ENCODE measurements around the gene USP16. TPM values are rescaled to one million over a fixed set of nuclear protein-coding genes. Genes with fewer than 3 reads are reported as not detected.

USP16 gene
- total RNA-seq, 1 experiment from 2014 or later: 30.6 TPM

DNA sequence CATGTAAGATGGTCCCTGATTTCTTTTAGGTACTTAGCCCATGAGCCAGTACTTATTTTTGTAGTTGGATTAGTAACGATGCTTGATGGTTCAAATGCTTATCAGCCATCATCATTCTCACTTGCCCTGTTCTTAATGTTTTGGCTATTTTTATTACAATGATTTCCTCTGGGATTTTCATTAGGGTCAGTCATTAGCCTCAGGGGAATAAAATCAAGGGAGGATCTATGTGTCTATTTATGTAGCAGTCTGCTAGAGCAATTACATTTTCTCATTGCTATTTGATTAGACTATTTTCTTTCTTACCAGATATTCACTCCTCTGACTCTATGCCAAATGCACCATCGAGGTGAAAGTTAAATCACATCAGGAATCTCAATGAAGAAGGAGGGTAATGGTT is 59.9 kb downstream of the USP16 start:
- TF ChIP-seq CTCF (conservative IDR thresholded peaks at IDR 0.05): no peak
- no peak overlapping the region for H3K4me3 Mint-ChIP-seq
- Histone ChIP-seq H3K23me2 (ENCODE audit: insufficient read length, low read depth, low read length, poor library complexity, severe bottlenecking) (no peaks in the 10 kb centered on the region), H2BK12ac (ENCODE audit: insufficient read length, low read depth, low read length) (no peak overlapping the region), H3K14ac (ENCODE audit: insufficient read depth, low read length) (no peak overlapping the region), H2BK20ac (ENCODE audit: low read depth, low read length, poor library complexity, severe bottlenecking) (no peak overlapping the region), H3K56ac (ENCODE audit: insufficient read length, low read depth, low read length) (no peak overlapping the region), H2BK5ac (ENCODE audit: insufficient read length, low read length) (no peak overlapping the region), H3K4me1 (ENCODE audit: insufficient read depth, low read length) (no peaks in the 10 kb centered on the region), H3K27ac (ENCODE audit: insufficient read length, low read depth, low read length) (no peak overlapping the region), H3T11ph (ENCODE audit: low read length) (no peak overlapping the region), H3K18ac (ENCODE audit: insufficient read length, low read depth, low read length) (no peak overlapping the region), H2AFZ (ENCODE audit: low read length) (no peak overlapping the region), H3K79me2 (ENCODE audit: insufficient read depth, low read length) (no peaks in the 10 kb centered on the region), H3K4ac (ENCODE audit: low read depth, low read length) (no peak overlapping the region), H2BK15ac (ENCODE audit: low read depth, low read length) (no peak overlapping the region), H3K79me1 (ENCODE audit: insufficient read depth, low read depth, low read length, poor library complexity, severe bottlenecking) (no peaks in the 10 kb centered on the region), H4K91ac (ENCODE audit: insufficient read length, low read depth, low read length) (no peak overlapping the region), H3K4me2 (ENCODE audit: insufficient read depth, insufficient read length, low read length) (no peak overlapping the region), H3K9me3 (ENCODE audit: control insufficient read depth, low read depth, low read length) (no peaks in the 10 kb centered on the region), H4K20me1 (ENCODE audit: control insufficient read depth, insufficient read depth, insufficient read length) (no peaks in the 10 kb centered on the region), H2BK120ac (ENCODE audit: low read depth, low read length, poor library complexity, severe bottlenecking) (no peak overlapping the region), H3K27me3 (ENCODE audit: insufficient read depth, low read length) (no peaks in the 10 kb centered on the region), H4K8ac (replicated peaks; ENCODE audit: insufficient read length, low read depth, low read length) (no peak overlapping the region), H4K5ac (ENCODE audit: insufficient read length, low read depth, low read length) (no peak overlapping the region), H3K23ac (ENCODE audit: insufficient read length, low read depth, low read length) (no peak overlapping the region), H2AK5ac (ENCODE audit: insufficient read length, low read length) (no peak overlapping the region), H3K9ac (ENCODE audit: extremely low read depth, insufficient read length, low read length) (no peak overlapping the region)
- no CpG with 5 or more reads among the region's 2 CpGs for WGBS (ENCODE audit: extremely low coverage, insufficient read length, low lambda C conversion rate)
- no peak for DNase-seq
- no peaks in the 10 kb centered on the region for H3K36me3 Mint-ChIP-seq (ENCODE audit: insufficient read depth in 1 of 3, low read depth in 3 of 3)
- no peaks in the 10 kb centered on the region for H3K9me3 Mint-ChIP-seq
- peaks cover 6% of the 10 kb centered on the region for H3K27me3 Mint-ChIP-seq (ENCODE audit: low read depth)
- H3K4me1 Mint-ChIP-seq: peaks cover 7 to 8% of the 10 kb centered on the region in 2 experiments
- H3K27ac Mint-ChIP-seq: no peak overlapping the region
